ENCODE data around the gene CNOT4. TPM values are rescaled to one million over a fixed set of nuclear protein-coding genes. Genes with fewer than 3 reads are reported as not detected.

CNOT4 gene
- total RNA-seq, 1 experiment from 2014 or later = 16.6 TPM

DNA sequence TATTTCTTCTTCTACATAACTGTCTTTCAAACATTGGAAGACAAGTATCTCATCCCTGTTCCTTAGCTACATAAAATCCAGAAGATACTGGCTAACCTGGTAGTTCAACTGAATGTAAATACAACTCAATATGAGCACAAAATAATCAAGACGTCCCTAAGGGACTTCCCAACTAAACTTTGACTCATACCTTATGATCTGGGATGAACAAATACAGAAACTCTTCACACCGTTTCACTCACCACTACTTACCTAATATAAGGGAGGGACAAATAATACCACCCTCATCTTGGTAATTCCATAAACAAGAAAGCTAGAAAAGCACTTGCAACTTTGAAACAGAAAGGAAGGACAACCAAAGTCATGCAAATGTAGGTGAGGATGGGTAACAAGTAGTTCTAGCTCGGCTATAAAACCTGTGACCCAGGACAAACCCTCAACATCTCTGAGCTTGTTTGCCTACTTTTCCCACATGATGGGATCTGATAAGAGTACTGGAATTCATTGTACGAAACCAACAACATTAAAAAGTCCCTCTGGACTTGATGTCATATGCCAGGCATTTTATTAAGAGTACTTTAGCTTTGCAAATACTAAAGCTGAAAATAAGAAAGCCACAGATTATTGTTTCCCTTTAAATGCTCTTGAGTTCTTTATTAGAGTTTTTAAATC lies 154.4 kb downstream of the CNOT4 start:
- CTCF ChIA-PET = interaction anchor here (1.1 kb wide), 1 partner anchor 81 kb away, joined by 3 read pairs; no protein-coding TSS in a partner anchor
- H3K79me2 ChIP-seq (ENCODE audit: insufficient read depth, low read length) = no peaks in the 10 kb centered on the region
- intact Hi-C loops (cut with micrococcal nuclease) = no loop called here
- BruUV-seq (replicated peaks) = no TSS peak
- TF ChIP-seq, protein P1, sequence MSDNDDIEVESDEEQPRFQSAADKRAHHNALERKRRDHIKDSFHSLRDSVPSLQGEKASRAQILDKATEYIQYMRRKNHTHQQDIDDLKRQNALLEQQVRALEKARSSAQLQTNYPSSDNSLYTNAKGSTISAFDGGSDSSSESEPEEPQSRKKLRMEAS (IDR thresholded peaks at IDR 0.05) = no peak
- TF ChIP-seq ELF1 (IDR thresholded peaks at IDR 0.05; ENCODE audit: borderline replicate concordance, low read depth) (no peak), ZFX (IDR thresholded peaks at IDR 0.05) (no peak), TCF7L2 (IDR thresholded peaks at IDR 0.05; ENCODE audit: borderline replicate concordance, extremely low read depth, insufficient read depth, insufficient read length) (no peak), CEBPB (IDR thresholded peaks at IDR 0.05; ENCODE audit: low read depth) (no peak), SIN3A (IDR thresholded peaks at IDR 0.05; ENCODE audit: low read depth) (no peak), POLR2A (IDR thresholded peaks at IDR 0.05; ENCODE audit: borderline replicate concordance, extremely low read depth, insufficient read depth, insufficient read length) (no peak), JUND (IDR thresholded peaks at IDR 0.05) (no peak), RAD21 (IDR thresholded peaks at IDR 0.05; ENCODE audit: low read depth) (no peak), EGR1 (IDR thresholded peaks at IDR 0.05; ENCODE audit: low read depth) (no peak), ZNF274 (IDR thresholded peaks at IDR 0.05; ENCODE audit: low read depth, low read length) (no peak), CBX3 (IDR thresholded peaks at IDR 0.05; ENCODE audit: low read depth) (no peak), POLR2AphosphoS5 (IDR thresholded peaks at IDR 0.05; ENCODE audit: low read depth, low read length) (no peak), SP1 (IDR thresholded peaks at IDR 0.05; ENCODE audit: low read depth) (no peak)
- TF ChIP-seq, protein P2, sequence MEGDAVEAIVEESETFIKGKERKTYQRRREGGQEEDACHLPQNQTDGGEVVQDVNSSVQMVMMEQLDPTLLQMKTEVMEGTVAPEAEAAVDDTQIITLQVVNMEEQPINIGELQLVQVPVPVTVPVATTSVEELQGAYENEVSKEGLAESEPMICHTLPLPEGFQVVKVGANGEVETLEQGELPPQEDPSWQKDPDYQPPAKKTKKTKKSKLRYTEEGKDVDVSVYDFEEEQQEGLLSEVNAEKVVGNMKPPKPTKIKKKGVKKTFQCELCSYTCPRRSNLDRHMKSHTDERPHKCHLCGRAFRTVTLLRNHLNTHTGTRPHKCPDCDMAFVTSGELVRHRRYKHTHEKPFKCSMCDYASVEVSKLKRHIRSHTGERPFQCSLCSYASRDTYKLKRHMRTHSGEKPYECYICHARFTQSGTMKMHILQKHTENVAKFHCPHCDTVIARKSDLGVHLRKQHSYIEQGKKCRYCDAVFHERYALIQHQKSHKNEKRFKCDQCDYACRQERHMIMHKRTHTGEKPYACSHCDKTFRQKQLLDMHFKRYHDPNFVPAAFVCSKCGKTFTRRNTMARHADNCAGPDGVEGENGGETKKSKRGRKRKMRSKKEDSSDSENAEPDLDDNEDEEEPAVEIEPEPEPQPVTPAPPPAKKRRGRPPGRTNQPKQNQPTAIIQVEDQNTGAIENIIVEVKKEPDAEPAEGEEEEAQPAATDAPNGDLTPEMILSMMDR (IDR thresholded peaks at IDR 0.05 in 2 of 3, conservative IDR thresholded peaks at IDR 0.05 in 1 of 3; ENCODE audit: borderline replicate concordance in 1 of 3, insufficient read depth in 1 of 3, low read depth in 2 of 3, low read length in 2 of 3) = no peak
- TF ChIP-seq, protein P3, sequence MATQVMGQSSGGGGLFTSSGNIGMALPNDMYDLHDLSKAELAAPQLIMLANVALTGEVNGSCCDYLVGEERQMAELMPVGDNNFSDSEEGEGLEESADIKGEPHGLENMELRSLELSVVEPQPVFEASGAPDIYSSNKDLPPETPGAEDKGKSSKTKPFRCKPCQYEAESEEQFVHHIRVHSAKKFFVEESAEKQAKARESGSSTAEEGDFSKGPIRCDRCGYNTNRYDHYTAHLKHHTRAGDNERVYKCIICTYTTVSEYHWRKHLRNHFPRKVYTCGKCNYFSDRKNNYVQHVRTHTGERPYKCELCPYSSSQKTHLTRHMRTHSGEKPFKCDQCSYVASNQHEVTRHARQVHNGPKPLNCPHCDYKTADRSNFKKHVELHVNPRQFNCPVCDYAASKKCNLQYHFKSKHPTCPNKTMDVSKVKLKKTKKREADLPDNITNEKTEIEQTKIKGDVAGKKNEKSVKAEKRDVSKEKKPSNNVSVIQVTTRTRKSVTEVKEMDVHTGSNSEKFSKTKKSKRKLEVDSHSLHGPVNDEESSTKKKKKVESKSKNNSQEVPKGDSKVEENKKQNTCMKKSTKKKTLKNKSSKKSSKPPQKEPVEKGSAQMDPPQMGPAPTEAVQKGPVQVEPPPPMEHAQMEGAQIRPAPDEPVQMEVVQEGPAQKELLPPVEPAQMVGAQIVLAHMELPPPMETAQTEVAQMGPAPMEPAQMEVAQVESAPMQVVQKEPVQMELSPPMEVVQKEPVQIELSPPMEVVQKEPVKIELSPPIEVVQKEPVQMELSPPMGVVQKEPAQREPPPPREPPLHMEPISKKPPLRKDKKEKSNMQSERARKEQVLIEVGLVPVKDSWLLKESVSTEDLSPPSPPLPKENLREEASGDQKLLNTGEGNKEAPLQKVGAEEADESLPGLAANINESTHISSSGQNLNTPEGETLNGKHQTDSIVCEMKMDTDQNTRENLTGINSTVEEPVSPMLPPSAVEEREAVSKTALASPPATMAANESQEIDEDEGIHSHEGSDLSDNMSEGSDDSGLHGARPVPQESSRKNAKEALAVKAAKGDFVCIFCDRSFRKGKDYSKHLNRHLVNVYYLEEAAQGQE (IDR thresholded peaks at IDR 0.05; ENCODE audit: low read depth) = no peak
- TF ChIP-seq, protein P4, sequence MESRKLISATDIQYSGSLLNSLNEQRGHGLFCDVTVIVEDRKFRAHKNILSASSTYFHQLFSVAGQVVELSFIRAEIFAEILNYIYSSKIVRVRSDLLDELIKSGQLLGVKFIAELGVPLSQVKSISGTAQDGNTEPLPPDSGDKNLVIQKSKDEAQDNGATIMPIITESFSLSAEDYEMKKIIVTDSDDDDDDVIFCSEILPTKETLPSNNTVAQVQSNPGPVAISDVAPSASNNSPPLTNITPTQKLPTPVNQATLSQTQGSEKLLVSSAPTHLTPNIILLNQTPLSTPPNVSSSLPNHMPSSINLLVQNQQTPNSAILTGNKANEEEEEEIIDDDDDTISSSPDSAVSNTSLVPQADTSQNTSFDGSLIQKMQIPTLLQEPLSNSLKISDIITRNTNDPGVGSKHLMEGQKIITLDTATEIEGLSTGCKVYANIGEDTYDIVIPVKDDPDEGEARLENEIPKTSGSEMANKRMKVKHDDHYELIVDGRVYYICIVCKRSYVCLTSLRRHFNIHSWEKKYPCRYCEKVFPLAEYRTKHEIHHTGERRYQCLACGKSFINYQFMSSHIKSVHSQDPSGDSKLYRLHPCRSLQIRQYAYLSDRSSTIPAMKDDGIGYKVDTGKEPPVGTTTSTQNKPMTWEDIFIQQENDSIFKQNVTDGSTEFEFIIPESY (IDR thresholded peaks at IDR 0.05; ENCODE audit: extremely low read depth, insufficient replicate concordance, low read length) = no peak
- no peak overlapping the region for H3K9ac ChIP-seq (ENCODE audit: low read length)
- no peak overlapping the region for H3K27ac ChIP-seq (ENCODE audit: low read depth, low read length)
- H3K9me3 ChIP-seq (ENCODE audit: control insufficient read depth in 1 of 2, insufficient read depth in 1 of 2, low read depth in 1 of 2, low read length in 2 of 2) = no peaks in the 10 kb centered on the region
- POLR2A ChIA-PET = no interaction called here
- H2AFZ ChIP-seq (ENCODE audit: low read depth, low read length, poor library complexity, severe bottlenecking) = no peak overlapping the region
- H3K4me3 ChIP-seq (replicated peaks in 1 of 2; ENCODE audit: low read depth in 1 of 2, low read length in 2 of 2) = no peak overlapping the region
- H3K4me2 ChIP-seq (ENCODE audit: low read length) = no peak overlapping the region
- H3K36me3 ChIP-seq (ENCODE audit: control insufficient read depth in 1 of 2, insufficient read depth in 2 of 2, low read length in 2 of 2) = no peaks in the 10 kb centered on the region
- H3K9me2 ChIP-seq (ENCODE audit: insufficient read depth) = no peaks in the 10 kb centered on the region
- ATAC-seq (no peak), DNase-seq (ENCODE audit: low read depth, low spot score) (no peak)
- RAD21 ChIA-PET (ENCODE audit: low non-redundant PET in 1 of 2, low total read pairs in 2 of 2, uncharacterized antibody in 2 of 2, unreplicated experiment in 2 of 2) = no interaction called here
- peaks cover 21% of the 10 kb centered on the region for H3K27me3 ChIP-seq (ENCODE audit: insufficient read depth, low read length)
- H4K20me1 ChIP-seq (ENCODE audit: insufficient read depth) = no peaks in the 10 kb centered on the region
- no peaks in the 10 kb centered on the region for H3K4me1 ChIP-seq (ENCODE audit: control insufficient read depth in 1 of 2, insufficient read depth in 2 of 2, low read length in 2 of 2)
